ENCODE results near the gene CIBAR2.

Gene CIBAR2

DNA sequence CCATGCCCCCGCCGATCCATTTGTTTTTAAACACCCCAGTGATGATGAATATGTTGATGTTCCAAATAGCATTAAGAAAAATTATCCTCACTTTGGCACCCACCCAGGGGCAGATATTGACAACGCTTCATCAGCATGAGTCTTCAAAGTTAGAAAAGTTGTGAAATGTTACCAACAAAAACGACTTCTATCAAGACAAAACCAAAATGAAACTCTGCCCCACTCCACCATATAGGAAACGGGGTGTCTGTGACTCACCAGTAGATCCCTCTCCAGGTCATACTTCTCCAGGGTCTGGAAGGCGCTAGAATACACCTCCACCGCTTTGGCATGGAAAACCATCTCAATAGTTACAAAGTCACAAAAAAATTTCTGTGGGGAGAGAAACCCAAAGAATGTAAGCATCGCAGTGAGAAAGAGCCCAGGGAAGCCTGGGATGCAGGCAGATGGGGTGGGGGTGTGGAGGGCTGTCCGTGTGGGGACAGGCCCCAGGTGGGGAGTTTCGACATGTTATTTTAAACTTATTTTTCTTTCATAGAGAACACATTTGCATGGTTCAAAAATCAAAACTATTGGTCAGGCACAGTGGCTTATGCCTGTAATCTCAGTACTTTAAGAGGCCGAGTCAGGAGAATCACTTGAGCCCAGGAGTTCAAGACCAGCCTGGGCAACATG, 10.2 kb downstream of the CIBAR2 start:
- DNase-seq: no peak

DNA sequence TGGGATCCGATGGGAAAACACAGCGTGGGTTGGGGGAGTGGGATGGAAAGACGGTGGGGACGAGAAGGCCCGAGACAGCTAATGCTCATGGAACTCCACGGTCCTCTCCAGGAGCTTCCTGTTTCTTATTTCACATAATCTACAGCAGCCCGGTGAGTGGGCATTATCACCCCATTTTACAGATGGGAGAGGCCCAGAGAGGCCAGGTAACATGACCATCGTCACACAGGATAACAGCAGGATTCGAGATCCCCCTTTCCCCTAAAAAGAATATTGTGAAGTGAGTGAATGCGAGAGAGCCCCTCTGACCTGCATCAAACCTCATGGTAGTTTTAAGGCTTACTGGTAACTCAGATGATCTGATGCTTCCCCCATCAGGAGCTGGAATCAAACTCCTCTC, 12.0 kb downstream of the CIBAR2 start:
- DNase-seq: no peak

DNA sequence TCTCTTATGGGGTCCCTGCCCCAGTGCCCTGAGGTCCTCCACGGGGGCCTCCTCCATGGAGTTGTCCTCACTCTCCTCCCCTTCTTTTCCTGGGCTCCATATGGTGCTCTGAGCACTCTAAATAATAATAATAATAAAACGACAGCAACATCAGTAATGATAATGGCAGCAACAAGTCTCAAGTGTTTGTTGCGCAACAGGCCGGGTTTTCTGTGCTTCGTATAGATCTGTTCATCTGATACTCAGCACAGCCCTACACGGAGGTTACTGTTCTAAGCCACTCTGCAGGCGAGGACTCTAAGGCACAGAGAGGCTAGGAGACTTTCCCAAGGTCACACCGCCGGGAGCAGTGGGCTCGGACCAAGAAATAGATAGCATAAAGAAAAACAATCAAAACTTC, 13.7 kb downstream of the CIBAR2 start:
- DNase-seq: no peak

DNA sequence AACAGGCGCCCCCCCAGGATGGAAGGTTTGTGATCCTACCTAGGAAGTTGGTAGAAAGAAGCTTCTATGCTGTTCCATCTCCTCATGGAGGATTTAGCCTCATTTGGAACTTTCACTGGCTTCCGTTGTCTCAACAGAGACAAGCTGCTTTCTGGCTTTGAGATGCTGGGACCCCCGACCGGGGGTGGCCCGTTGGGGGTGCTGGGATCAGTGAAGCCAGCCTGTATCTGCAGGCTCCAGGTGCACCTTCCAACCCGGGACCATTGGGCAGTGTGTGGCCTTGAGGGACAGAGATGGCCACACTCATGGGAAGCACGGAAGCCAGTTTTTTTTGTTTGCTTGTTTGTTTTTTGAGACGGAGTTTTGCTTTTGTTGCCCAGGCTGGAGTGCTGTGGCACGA, 15.4 kb downstream of the CIBAR2 start:
- DNase-seq: no peak

DNA sequence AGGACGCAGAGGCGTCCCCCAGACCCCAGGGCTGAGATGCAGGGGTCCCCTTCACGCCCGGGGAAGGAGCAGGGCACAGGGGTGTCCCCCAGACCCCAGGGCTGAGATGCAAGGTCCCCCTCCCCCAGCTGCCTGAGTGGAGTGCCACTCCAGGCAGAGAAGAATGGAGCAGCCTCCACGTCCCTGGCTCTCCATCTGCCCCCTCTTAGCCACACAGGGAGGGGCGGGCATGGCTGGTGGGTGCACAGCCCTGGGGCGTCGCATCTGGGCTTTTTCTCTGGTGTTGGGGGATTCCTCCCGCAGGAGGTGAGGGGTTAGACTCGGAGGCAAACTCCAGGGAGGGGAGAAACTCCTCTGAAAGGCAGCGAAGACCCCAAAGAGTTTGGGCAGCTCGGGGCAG, 17.5 kb downstream of the CIBAR2 start:
- no peak for DNase-seq

DNA sequence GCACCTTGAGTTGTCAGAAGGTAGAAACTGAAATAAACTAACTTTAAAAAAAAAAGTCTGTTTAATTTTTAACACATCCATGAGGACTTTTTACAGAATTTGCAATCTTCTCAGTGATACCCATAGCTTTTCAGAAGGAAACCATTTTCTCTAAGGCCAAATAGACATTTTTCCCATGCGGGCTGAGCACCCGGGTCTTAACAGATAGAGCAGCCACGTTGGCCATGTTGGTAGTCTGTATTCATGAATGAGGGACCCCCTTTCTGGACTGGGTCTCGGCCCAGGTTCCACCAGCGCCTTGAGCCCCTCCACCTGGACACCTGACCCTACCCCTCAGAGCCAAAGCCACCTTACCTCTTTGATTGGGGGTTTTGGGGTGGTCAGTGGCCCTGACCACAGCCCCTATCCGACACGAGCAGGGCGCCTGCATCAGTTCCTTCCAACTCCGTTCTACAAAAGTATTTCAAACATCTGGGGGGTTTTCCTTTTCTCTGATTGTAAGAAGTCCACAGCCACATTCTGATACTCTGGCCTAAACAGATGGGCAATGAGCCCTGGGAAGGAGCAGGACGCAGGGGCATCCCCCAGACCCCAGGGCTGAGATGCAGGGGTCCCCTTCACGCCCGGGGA, 18.0 kb downstream of the CIBAR2 start:
- DNase-seq: no peak

DNA sequence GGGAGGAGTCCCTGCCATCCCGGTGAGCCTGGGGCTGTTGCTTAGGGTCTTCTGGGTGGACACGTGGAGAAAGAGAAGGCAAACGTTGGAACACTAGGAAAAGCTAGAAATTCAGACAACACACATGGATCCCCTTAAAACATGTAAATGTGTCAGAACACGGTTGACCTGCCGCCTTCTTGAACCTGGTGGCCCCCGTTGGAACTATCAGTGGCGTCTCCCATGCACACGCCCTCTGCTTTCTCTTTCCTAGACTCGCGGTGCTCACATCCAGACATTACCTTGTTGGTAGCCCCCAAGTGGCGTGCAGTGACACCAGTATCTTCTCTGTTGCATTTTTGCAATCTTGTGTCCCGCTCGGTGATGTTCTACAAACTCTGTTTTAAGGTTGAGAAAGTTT, 18.6 kb downstream of the CIBAR2 start:
- DNase-seq: no peak

DNA sequence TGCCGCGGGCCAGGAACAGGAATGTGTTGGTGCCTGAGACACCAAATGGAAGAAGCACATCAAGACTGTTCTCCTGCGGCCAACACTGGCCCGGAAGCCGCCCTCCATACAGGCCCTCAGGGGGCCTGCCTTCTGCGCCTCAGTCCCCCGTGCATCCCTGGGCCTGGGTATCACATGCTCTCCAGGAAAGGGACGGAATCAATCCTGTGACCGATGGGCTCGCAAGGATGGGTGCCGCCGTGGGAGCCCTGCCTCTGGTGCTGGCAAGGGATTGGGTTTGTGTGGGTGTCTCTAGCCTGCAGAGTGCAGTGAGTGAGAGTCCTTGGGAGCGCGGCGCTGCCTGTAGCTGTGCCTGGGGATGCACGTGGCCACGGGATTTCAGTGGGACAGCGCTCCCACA, 19.4 kb downstream of the CIBAR2 start:
- DNase-seq: no peak

DNA sequence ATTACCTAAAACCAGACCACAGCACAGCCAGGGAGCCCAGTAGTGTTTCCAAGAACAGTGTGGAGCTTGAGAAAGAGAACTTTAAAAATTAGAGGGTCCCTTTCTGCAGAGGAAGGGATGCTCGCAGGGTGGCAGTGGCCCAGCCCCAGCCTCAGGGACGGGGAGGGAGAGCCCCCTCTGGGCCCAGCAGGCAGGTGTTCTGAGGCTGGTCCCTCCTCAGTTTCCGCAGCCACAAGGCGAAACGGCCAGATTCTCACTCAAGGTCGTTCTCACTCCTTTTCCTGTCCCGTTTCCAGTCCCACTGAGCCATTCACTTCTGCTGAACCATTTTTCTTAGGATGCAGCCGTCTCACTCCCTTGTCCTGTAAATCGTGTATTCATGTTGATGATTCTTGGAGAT, 20.0 kb downstream of the CIBAR2 start:
- no peak for DNase-seq

DNA sequence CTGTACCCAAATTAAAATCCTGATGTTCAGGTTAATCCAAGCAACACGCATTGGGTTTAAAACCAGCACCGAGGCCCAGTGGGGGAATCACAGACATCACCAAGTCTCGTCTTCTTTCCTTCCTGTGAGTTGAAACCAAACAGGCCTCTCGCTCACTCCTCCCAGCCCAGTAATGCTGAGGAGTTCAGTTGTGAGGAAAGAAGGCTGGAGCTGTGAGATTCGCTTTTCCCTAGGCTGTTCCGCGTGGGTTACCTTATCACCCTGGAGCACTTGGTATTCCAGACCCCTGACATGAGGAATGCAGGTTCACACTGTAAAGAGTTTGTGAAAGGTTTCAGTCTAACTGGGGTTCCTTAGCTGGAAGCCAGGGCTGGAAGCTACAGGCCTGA, 20.8 kb downstream of the CIBAR2 start:
- DNase-seq: no peak

DNA sequence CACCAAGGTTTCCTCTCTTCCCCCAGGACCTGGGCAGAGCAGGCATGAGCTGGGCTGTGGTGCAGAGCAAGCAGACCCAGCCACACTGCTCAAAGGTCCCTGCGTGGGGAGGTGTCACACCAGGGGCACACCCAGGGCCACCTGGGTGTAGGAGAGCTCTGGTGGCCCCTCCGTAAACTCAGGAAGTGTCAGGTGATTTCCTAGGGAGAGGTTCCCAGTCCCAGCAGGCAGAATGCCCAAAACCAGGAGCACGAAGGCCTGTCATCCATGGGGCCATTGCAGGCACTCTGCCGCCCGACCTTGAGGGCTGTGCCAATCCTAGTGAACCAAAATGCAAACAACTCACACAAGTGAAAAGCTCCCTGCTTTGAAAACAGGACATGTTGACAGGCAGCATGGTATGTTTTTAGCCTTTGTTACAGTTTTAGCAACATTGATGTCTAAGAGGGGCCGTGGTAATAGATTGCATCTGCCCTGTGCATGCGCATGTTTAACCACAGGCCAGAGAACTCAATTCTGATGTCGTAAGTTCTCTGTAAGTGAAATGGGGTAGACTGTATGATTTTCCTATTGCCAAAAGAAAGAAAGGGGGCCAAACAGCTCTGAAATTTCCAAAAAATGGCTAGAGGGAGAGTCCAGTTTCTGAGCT, 21.3 kb downstream of the CIBAR2 start:
- DNase-seq: no peak

DNA sequence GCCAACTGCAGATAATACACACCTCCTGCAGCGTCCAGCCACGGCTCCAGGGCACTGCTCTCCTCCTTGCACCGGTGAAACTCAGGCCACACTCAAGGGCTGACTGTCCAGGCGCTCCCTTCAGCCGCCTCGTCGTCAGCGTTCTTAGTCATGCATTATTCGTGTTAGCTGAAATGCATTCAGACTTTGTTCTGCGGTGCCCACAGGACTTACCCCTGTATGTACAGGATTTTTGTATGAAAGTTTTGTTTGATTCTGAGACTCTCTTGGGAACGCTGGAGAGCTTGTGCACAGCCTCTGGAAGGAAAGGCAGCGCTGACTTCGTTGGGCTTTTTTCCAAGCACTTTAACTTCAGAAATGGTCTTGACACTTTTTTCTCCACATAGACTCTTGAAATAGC, 22.1 kb downstream of the CIBAR2 start:
- no peak for DNase-seq

DNA sequence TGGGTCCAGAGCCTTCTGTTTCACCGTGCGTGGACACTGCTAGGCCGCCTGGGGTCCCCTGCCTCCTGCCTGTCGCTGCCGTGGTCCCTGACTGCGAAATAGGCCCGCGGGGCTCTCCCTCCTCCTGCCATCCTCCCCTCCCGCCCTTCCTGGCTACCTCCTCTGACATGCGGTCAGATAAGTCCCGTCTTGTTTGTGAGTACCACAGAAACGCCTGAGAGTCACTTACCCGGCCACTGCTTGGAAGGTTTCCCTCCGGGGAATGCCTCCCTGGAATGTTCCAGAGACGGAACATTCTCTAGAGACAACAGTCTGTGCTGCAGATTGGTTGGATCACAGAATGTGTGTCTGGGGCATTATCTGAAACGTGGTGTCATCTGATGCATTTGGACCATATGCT, 22.7 kb downstream of the CIBAR2 start:
- DNase-seq: no peak

DNA sequence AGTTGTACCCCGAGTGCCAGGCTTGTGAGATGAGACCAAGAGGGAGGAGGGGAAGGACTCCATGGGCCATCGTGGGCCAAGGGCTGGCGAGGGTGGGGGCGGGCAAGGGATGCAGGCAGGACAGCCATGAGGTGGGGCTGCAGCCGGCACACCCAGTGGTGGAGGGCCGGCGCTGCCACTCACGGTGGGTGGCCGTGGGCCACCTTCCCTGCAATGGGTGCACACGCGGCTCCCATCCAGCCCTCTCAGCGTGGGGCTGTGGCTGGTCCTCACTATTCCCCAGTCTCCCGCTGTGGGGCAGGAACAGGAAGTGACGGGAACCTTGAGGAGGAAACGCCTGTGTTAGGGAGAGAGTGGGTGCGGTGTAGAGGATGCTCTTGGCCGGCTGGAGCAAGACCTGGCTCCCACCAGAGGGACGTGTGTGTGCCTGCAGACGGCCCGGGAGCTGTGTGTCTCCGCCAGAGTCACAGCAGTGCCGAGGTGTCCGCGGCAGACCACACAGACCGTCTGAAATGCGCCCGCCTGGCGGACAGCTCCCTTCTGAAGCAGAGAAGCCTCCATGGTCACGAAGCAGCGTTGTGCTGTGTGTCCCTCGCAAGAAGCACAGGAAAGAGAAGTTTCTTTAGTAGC, 23.6 kb downstream of the CIBAR2 start:
- DNase-seq: no peak

DNA sequence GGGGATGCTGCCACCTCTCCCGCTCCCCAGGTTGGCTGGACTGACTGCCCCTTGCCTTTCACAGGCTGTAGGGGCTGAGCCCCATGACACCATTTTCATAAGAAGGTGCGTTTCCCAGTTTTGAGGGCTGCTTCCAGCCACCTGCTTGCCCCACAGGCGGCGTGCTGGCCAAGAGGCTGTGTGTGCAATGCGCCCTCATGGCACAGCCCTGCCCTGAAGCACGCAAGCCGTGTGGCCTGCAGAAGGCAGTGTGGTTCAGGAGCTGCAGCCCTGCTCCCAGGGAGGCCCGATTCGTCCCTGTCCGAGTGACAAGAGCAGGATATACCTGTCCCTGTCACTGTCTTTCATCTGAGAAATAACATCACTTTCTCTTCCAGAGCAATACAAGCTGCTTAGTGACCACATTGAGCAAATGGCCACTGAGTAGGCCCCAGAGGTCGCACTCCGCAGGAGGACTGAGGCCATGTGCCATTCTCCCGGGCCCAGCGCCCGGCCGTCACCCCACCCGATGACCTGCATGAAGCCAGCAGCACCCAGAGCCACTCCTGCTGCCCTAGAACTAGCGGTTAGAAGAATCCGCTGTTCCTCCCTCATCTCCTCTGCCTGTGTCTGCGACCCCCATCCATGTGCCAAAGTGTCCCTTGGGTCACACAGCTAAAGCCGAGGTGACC, 24.2 kb downstream of the CIBAR2 start:
- DNase-seq: no peak

DNA sequence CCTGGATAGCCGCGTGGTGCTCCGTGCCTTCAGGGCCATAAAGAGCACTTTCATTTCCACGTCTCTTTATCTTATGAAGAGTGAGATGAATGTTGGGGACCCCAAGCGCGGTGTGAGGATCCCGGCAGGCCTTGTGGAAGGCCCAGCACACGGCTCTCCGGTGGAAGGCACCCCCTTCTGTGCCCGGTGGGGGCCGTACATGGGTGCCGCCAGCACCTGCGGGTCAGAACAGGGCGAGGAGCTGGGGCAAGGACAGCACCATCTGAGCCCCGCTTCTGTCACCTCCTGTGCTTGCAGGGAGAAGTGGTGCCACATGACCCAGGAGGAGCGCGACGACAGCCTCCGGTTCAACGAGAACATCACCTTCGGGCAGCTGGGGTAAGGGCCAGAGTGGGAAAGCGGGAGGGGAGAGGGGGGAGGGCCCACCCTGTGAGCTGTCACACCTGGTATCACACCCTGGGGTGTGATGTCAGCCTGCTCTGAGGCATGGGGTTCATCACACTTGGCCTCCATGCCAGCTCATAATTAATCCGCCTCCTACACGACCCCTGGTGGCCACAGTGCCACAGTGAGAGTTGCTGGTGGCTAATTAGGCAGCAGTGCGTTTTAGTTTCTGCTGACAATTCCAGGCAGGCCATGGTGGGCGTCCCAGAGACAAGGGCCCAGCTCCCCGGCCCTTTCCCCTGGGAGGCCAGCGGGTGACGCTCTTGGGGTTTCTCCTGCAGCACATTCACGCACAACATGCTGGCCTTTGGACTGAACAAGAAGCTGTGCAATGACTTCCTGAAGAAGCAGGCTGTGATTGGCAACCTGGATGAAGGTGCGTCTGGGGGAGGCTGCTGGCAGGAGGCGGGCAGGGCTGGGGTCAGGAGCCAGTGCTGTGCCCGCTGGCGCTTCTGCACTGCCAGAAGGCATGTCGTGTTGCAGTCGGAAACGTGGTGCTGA, 25.7 kb downstream of the CIBAR2 start:
- DNase-seq: peak; percentile 70

DNA sequence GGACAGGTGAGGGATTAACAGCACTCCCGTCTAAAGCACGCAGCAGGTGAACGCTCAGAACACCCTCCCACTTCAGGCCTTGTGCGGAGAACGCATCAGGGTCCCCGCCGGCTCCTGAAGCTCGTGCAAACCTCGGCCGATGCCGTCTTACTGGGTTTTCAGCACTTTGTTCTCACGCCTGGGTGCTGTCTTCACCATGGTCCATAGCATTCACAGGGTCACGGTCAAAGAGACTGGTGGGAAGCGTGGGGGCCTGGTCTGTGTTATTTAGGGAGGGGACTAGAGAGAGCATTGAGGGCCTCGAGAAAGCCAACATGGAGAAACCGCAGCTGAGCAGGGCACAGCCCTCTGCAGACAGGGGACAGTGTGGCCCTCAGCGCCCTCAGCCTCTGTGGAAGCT, 26.6 kb downstream of the CIBAR2 start:
- no peak for DNase-seq

DNA sequence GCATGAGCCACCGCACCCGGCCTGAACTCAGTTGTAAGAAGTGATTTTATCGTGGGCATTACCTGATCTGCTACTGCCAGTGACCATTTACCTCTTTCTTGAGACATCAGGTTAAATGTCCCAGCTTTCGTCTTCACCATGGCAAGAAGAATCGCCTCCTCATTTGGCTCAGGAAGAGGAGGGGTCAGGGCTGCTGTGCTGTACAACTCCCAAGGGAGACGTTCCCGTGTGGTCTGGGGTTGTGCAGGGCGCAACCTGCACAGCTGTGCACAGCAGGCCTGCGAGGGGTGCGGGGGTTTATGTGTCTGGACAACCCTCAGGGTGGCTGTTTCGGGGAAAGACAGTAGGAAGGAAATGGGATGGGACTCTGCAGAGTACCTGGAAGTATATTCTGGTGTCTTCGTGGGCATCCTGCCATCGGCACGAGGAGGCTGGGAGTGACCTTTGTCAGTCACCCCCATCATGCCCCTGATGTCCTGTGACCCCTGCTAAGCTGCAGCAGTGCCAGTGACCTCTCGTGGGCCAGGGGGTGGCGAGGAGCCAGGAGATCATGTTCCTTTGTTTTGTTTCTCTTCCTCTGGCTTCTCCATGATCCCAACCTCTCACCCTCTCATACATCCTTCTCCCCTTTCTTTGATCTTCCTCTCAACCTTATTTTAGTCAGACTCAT, 27.3 kb downstream of the CIBAR2 start:
- DNase-seq: no peak

DNA sequence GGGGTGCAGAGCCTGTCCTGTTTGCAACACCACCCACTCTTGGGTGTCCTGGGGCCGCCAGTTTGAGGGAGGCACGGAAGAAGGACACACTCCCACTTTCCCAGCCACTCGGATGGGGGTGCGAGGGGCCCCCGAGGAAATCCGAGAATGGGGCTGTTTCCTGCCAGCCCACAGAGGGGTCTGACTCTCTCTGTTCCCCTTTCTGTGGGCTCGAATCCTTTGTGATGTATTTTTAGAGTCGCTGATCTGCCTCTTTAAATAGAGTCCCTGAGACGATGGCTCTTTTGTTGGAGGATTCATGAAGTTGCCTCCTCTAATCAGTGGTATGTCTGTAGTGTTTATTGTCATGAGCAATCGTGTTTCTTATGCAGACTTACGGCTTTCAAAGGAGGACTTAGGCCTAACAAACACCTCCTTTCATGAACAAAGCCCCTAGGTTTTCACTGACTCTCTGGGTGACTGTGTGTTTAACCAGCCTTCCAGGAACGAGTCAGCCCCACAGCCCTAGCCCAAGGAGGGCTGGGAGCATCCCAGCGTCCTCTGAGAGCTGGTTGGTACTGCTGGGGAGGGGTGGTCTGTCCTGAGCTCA, 29.1 kb downstream of the CIBAR2 start:
- DNase-seq: no peak

DNA sequence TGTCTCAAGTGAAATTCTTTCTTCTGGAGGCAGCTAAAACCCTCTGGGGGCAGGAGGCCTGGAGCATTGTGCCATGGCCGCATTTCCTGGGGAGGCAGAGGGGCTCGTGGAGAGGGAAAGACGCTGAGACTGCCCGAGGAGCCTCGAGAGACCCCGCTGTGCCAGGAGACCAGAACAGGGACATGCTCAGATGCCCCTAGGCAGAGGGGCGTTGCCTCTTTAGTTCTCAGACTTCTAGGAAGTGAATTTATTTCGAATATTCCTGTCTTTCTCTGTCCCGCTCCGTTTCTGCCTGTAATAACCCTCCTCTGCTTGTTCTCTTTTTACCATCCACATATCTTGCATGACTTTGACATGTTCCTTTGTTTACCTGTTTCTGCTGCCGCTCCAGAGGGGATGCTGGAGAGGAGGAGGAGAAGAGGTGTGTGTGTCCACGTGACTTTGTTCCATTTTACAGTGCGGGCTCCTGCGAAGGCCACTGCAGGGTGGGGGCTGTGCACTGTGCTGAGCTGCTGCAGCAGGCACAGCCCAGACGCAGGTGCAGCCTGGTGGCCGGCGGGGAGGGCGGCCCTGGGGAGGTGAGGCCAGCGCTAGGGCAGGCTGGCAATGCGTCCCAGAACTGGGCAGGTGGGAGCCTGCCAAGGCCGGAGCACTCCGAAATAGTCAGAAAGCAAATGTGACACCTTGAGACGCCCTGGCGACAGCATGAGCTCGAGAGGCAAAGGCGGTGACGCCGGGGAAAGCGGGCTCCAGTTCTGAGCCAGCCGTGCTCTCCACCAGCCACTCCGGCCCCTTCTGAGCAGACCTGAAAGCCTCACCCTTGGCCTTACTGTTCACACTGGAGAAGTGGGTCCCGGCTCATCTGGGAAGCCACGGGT, 29.9 kb downstream of the CIBAR2 start:
- no peak for DNase-seq

All from left hindlimb (tissue), 1 donor.